ENCODE data around the gene SUN2.

The SUN2 gene

DNA sequence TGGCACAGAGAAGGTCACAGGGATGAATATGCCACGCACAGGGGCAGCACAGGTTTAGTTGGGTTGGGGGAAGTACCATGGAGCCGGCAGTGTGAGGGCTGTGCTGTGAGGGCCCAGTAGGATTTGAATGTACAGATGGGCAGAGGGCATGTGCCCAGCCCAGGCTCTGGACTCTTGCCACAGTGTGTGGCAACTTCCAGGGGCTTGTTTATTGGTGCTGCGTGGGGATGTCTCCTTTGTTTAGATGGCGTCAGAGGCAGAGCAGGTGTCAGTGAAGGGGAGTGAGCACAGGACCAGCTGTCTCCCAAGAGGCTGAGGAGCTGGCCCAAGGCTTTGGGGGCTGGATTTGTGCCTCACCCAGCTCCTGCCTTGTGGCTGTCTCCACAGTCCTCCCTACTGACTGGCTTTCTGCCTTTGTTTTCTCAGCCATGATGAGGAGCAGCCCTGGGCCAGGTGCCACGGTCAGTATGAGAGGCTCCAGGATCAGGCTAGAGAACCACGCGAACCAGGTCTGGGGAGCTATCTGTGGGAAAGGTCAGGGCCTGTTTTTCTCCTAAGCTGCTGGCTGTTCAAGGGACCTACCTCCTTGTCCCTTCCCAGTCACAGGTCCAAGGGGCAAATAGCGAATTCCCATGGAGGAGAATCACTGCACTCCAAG, 21.9 kb downstream of the SUN2 start:
- peak; percentile 66 for DNase-seq

DNA sequence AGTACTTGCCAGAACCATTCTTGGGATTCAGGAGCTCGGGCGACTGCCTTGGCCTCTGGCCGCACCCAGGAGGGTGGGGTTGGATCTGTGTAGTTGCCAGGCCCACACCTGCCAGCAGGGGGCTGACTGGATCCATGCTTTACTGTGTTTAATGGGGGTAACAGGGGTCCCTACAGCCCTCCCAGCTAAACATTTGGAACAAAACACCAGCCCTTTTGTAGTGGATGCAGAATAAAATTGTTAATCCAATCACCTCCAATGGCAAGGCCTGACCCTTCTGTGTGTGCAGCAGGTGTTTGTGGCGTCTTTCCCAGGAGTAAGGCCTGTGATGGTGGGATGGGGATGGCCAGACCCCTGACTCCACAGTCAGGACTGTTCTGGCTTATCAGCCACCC, 22.5 kb downstream of the SUN2 start:
- DNase-seq = no peak

DNA sequence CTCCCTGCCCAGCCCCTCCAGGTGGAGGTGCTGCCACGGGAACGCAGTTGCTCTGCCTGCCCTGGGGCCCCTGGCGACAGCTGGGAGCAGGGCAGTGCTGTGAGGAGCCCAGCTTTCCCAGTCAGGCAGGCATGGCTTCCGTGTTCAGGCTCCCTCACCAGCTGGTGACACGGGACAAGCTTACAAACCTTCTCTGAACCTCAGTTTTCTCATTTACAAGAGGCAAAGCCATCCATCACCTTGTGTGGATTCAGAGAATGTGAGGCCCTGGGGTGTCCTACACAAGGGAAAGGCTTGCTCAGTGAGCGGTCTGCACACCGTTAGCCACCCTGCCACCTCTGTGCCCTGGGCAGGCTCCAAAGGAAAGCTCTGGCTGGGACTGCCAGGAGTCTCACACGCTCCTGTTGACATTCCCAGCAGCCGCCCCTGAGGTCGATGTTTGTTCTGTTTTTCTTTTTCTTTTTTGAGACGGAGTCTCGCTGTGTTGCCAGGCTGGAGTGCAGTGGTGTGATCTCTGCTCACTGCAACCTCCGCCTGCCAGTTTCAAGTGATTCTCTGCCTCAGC, 23.5 kb downstream of the SUN2 start:
- no peak for DNase-seq

DNA sequence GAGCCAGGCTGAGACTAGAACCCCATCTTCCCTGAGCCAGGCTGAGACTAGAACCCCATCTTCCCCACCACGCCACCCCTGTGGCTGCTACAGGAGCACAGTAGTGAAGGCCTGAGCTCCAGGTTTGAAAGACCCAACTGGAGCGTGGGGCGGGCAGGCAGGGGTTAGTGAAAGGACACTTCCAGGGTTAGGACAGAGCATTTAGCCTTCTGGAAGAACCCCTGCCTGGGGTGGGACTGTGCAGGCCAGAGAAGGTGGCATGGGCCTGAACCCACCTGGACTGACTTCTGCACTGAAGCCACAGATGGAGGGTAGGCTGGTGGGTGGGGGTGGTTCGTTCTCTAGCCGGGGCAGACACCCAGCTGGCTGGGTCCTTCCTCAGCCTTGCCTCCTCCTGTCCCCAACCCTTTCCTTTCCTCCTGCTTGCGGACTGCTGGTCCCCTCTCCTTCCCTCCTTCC, 24.1 kb downstream of the SUN2 start:
- no peak for DNase-seq

DNA sequence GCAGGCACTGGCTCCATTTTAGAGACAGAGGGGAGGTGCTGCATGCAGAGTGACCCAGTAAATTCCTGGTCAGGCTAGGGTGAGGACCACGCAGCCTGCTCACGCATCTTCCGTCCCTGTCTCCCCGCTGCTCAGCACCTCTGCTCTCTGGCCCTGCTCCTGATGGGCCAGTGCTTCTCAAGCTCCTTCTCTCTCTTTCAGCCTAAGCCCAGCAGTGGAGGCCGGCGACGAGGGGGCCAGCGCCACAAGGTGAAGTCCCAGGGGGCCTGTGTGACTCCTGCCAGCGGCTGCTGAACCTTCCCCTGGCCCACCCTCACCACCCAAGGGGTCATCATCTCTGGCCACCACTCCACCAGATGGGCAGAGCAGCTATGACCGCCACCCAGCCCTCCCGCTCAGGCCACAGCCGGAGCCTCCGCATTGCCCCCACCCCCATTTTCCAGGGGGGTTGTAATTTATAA, 25.4 kb downstream of the SUN2 start:
- no peak for DNase-seq

DNA sequence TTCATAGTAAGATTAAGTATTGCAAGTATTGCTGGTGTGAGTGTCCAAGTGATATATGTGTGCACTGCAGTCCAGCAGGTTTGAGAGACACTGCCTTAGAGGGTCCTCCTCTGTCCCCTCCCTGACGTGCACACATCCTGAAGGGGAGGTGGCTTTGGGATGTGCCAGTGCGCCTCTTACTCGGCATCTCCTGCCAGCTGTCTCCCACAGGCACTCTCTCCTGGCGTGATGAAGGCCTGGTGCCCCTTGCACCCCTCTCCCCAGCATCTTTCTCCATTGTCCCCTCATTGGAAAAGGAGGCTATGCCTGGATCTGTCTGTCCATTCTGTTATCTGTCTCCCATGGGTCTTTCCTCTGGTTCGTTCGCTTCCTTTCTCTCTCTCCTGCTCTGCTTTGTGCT, 25.9 kb downstream of the SUN2 start:
- no peak for DNase-seq

DNA sequence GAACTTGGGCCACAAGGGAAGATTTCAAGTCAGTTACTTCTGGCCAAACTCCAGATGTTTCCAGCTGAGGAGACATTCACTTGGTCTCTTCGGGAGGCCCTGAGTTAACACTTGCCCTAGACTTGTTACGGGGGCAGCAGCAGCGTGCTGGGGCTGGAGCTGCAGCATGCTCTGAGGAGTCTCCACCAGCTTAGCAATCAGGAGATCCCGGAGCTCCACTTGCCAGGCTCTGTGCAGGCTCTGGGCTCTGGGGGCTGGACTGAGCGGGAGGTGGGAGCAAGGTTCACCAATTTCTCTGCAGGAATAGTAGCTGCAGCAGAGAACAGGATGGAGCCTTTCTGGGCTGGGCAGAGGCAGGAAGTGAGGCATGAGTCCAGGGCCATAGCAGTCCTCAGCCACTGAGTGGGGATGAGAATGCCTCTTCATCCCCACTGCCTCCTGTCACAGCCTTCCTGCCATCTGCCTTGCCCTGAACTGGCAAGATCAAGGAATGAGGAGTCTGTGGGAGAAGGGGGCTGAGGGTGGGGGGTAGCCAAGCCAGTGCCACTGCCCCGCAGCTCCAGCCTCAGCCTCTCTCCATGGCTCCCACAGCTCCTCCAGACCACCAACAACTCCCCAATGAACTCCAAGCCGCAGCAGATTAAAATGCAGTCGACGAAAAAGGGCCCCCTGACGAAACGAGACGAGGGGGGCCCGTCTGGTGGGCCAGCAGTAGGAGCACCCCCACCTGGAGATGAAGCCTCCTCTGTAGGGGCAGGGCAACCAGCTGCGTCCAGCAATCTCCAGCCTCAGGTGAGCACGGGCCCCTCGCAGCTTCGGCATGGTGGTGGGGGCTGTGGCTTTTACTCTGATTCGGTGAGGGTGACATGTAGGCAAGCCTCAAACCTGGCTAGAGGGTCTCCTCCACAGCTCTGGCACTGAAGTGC, 26.7 kb downstream of the SUN2 start:
- DNase-seq = no peak

DNA sequence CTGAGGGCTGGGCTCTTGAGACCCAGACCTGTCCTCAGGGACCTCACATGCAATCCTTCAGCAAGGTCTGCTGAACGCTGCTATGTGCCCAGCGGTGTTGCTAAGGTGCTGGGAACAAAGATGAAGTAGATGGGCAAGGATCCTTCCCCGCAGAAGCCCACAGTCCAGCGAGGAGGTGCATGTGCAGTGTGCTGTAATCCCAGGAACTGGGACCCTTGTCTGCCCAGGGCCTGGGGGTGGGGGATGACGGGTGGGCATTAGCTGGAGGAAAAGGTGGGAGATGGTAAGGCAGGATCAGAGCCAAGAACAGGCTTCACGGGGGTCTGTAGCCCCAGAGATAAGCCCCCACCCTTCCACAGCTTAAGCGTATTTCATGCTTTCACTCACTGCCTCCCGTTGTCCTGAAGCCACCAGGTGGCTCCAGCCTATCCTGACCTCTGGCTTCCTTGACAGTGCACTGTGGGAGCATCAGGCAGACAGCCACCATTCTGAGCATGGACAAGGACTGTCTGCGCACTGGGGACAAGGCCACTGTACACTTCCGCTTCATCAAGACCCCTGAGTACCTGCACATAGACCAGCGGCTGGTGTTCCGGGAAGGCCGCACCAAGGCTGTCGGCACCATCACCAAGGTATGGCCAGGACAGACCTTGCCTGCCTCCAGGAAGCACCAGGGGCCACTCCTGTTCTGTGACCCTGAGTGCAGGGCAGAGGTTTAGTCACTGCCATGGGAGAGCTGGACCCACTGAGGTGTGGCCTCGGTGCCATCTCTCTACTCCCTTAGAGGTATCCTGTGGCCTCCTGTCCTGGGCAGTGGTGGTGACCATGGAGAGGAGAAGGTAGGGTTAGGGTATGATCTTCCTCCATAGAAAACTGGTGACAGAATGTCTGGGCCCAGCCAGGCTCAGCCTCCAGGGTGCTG, 28.0 kb downstream of the SUN2 start:
- DNase-seq = no peak

DNA sequence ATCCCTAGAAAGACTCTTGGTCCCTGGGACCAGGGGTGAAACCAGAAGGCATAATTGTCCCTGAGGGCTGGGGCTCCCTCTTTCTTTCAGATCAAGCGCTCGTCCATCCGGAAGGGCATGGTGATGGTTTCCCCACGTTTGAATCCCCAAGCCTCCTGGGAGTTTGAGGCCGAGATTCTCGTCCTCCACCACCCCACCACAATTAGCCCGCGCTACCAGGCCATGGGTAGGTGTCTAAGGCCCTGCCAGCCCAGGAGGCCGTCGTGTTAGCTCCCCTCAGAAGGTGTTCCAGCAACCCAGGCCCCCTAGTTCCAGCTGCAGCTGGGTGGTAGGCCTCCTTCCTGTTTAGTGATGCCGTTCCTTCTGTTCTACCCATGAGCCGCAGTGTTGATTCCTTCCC, 28.7 kb downstream of the SUN2 start:
- no peak for DNase-seq

DNA sequence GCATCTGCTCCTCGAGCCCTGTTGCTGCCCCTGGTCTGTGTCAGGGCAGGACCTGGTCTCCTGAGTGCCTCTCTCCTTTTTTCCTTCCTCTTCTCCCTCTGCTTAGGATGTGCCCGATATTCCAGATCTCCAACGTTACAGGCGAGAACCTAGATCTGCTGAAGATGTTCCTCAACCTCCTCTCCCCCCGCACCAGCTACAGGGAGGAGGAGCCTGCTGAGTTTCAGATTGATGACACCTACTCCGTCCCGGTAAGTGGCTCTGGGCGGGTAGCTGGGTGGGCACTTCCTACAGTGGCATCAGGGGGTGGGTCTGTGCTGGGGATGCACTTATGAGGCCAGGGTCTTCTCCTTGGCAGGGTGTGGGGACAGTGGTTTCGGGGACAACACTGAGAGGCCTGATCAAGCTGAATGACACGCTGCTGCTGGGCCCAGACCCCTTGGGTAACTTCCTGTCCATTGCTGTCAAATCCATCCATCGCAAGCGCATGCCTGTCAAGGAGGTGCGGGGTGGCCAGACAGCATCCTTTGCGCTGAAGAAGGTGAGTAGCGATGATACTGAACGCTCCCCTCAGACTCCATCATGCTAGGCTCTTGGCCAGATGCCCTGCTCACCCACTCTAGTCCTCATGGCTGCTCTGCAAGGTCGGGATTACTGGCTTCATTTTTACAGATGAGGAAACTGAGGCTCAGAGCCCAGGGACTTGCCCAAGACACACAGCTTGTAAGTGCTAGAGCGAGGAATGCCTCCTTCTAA, 29.7 kb downstream of the SUN2 start:
- no peak for DNase-seq

DNA sequence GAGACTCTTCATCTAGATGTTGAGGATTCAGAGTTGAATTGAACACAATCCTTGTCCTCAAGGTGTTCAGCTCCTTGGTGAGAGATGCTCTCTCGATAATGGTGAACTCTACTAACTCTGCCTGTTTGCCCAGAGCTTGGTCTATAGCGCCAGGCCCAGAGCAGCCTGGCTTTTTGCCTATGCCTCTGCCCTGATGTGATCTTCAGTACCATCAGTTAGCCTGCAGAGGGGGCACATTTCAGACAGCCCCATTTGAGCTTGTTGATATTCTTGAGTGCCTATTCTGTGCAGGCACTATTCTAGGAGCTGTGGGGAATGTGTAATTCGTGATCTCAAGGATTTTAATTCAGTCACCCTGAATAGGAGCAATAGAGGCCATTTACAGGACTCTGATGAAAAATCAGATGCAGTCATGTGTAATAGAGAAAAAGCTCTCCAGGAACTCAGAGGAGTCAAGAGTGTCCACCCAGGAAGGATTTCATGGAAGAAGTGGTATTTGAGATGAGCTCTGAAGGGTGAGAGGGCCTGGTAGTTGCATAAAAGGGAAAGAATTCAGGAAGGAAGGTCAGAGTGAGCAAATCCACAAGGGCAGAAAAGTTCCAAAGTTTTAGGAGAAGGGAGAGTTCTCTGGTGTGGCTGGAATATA, 30.7 kb downstream of the SUN2 start:
- DNase-seq = no peak

DNA sequence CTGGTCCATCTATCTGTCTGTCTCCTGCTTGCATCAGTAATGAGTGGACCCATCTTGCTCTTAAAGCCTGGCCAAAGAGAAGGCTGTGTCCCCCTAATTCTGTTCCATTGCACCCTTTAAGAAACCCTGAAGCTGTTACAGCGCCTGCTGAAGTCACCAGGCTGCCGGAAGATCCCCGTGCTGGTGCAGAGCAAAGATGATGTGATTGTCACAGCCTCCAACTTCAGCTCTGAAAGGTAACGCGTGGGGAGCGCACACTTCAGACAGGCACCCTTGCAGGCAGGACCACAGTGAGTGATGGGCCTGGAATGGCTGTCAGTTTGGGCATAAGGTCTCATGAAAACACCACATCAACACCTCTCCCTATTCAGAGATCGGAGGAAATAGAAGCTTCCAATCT, 31.6 kb downstream of the SUN2 start:
- DNase-seq = no peak

DNA sequence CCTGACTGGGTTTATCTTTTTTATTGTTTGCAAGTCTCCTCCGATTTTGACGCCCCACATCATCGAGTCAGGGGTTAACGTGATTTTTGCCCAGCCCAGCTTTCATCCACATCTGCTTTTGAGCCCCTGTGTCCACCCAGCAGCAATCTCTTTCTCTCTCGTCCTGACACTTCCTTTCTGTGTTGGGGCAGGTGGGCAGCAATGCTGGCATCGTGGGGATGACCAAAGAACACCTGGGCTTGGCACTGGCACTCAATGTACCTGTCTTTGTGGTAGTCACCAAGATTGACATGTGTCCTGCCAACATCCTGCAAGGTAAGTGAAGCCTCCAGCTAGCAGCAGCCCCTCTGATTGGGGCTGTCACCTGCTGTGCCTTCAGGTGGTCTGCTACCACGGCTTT, 34.2 kb downstream of the SUN2 start:
- no peak for DNase-seq

DNA sequence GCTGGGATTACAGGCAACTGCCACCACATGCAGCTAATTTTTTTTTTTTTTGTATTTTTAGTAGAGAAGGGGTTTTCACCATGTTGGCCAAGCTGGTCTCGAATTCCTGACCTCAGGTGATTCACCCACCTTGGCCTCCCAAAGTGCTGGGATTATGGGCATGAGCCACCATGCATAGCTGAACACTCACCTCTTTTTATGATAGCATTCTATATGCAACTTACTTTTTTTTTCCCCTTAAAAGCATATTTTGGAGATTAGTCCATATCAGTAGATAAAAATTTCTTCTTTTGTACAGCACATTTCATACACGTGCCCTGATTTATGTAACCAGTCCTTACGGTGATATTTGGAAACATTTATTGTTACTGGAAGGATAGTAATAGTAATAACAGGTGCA, 35.4 kb downstream of the SUN2 start:
- no peak for DNase-seq

DNA sequence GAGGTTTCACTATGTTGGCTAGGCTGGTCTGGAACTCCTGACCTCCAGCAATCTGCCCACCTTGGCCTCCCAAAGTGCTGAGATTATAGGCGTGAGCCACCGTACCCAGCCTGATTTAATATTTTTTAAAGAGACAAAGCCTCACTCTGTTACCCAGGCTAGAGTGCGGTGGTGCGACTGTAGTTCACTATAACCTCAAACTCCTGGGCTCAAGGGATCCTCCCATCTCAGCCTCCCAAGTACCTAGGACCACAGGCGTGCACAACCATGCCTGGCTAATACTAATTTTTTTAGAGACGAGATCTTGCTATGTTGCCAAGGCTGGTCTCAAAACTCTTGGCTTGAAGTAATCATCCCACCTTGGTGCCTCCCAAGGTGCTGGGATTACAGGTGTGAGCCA, 36.6 kb downstream of the SUN2 start:
- DNase-seq = no peak

DNA sequence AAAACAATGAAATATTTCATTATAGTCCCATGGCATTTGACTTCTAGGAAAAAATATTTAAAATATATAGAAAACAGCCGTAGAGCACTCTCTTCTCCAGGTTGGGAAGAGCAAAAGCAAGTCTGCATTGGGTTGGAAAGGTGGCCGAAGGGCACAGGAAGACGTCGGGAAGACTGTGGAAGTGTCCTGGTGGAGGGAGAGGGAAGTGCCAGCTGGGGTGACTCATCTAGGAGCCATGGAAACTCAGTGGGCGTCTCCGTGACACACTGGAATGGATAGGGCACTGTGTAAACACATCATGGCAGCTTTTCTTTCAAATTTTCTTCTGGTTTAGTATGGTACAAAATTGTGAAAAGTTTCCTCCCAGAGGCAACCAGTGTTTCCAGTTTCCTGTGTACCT, 37.4 kb downstream of the SUN2 start:
- DNase-seq = peak; percentile 18

DNA sequence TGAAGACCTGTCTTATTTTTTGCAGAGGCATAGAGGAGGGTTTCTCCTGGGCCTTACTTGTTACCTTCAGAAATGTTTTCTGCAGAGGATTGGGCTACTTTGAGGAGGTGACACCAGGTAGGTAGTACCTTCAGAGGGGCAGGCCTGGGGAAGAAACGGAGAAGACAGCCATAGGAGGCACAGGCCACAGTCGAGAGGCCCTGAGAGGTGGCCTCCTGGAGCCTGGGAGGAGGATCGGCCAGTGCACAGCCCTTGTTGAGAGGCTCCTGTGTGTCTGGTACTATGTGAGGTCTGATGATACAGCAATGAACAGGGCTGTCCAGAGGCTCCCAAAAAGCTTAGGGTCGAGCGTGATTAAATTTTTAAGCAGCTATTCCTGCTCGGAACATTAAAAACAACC, 38.6 kb downstream of the SUN2 start:
- no peak for DNase-seq

DNA sequence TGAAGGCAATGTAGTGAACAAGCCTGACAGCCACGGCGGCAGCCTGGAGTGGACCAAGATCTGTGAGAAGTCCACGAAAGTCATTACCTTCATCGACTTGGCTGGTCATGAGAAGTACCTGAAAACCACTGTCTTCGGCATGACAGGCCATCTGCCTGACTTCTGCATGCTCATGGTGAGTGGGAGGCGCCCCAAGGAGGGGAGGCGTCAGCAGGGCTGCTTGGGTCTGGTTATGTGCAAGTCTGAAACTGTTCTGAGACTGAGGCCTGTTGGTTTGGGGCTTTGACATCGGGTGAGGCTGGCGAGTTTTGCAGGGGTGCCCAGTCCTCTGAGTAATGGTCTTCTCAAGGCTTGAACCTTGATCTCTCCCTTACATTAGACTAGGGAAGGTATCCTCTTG, 39.0 kb downstream of the SUN2 start:
- DNase-seq = no peak

DNA sequence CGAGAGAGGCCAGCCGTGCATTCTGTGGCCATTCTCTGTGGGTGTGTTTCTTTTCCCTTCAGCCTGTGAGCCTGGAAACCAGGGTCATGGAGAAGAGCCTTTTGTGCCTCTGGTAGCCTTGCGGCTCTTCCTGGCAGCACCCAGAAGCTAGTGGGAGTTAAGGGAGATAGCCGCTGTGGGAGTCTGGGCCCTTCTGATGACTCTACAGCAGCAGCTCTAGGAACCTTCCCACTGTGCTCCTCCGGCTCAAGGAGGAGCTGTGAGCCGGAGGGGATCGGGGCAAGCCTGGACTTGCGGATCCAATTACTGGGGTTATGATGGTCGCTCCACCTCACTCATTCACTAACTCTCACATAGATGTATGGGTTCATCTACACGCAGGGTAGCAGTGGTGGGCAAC, 39.5 kb downstream of the SUN2 start:
- DNase-seq = no peak

DNA sequence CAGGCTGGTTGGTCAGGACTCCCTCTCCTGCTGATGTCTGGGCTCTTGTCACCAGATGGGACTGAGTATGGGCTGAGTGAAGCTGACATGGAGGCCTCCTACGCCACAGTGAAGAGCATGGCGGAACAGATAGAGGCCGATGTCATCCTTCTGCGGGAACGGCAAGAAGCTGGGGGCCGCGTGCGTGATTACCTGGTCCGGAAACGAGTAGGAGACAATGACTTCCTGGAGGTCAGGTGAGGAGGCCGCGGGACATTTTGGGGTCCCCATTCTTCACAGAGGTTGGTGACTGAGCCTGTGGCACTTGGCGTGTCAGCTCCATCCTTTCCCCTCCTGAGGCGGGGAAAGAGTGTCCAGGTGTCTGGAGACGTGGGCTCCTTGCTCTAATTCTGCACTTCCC, 39.9 kb downstream of the SUN2 start:
- no peak for DNase-seq

DNA sequence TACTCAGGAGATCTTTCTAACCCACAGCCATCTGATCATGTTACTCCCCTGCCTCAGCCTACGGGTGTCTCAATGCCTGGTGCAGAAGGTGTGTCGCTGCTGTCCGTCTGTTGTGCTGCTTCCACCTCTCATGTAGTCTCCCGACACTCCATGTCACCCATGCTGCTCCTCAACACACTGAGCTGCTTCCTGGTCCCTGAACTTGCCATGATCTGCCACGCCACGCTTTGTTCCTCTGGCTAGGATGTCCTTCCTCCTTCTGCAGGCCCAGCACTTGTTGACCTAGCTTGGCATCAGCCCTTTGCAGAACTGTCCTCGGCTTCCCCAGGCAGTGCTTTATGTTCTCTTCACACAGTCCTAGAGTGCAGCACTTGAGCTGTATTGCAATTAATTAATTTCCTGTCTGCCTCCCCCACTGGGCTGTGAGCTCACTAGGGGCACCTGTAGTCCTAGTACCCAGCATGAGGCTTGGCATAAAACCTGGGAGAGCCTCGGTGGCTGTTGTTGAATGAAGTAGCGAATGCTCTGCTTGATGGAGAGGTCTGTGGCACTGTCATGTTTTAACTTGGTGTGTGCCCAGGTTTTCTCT, 40.5 kb downstream of the SUN2 start:
- DNase-seq = no peak
